GM06990 (cell line): Measurements from ENCODE around the gene HPS4.

Experiments
- DNase-seq: peaks from one replicate; pipeline ENCODE4 v3.0.0-alpha.2; 2011; ENCODE audit not compliant: insufficient read length; ENCODE audit errors: extremely low read depth
- H3K27me3 ChIP-seq: replicated peaks from 2 replicates; pipeline ENCODE4 v1.6.0; 2011; ENCODE audit warnings: low read length; ENCODE audit not compliant: control insufficient read depth, insufficient read depth
- H3K36me3 ChIP-seq: 2 replicates; pipeline ENCODE4 v1.5.1; 2011; ENCODE audit warnings: low read length; ENCODE audit not compliant: control insufficient read depth, insufficient read depth
- H3K4me3 ChIP-seq: replicated peaks from 2 replicates; pipeline ENCODE4 v1.5.1; 2011; ENCODE audit warnings: low read depth, mild to moderate bottlenecking, control low read depth, low read length
- CTCF ChIP-seq: IDR thresholded peaks from 2 replicates; pipeline ENCODE4 v1.5.1; 2011; ENCODE audit warnings: low read length, control low read depth, mild to moderate bottlenecking, inconsistent platforms; ENCODE audit not compliant: insufficient read depth, poor library complexity, severe bottlenecking

Gene HPS4

GRCh38 chr22:26453812-26454500 lies 29.6 kb downstream of the HPS4 start:
- Histone ChIP-seq H3K36me3 (peaks cover 22% of the 10 kb centered on the region), H3K27me3 (no peaks in the 10 kb centered on the region), H3K4me3 (no peak overlapping the region)
- TF ChIP-seq CTCF: no peak
- no peak for DNase-seq

GRCh38 chr22:26453216-26453615 lies 30.4 kb downstream of the HPS4 start:
- no peak for TF ChIP-seq CTCF
- no peak overlapping the region for H3K4me3 ChIP-seq
- DNase-seq: no peak
- no peaks in the 10 kb centered on the region for H3K27me3 ChIP-seq
- H3K36me3 ChIP-seq: peaks cover 22% of the 10 kb centered on the region

- DNase-seq: no peak
- Histone ChIP-seq H3K27me3 (no peaks in the 10 kb centered on the region), H3K36me3 (peaks cover 18% of the 10 kb centered on the region), H3K4me3 (no peak overlapping the region)
- TF ChIP-seq CTCF: no peak
Measured at GRCh38 chr22:26452236-26453016, 31.2 kb downstream of the HPS4 start.

- no peak for TF ChIP-seq CTCF
- peaks cover 19% of the 10 kb centered on the region for H3K36me3 ChIP-seq
- H3K27me3 ChIP-seq: no peaks in the 10 kb centered on the region
- H3K4me3 ChIP-seq: no peak overlapping the region
- DNase-seq: no peak
Measured at GRCh38 chr22:26450453-26451185, 33.0 kb downstream of the HPS4 start.

GRCh38 chr22:26448941-26449340 lies 34.6 kb downstream of the HPS4 start:
- no peak for TF ChIP-seq CTCF
- no peaks in the 10 kb centered on the region for H3K27me3 ChIP-seq
- DNase-seq: no peak
- no peak overlapping the region for H3K4me3 ChIP-seq
- H3K36me3 ChIP-seq: peaks cover 16% of the 10 kb centered on the region
